Naive thymus-derived CD8-positive, alpha-beta T cell (primary cell): ENCODE measurements around the gene RTL10. TPM values are rescaled to one million over a fixed set of nuclear protein-coding genes. Genes with fewer than 3 reads are reported as not detected.

Source experiments
- ATAC-seq, 2 donors: fragments of 150-1000 bp; cut with Tn5 transposase in 1 of 2; sonication (Bioruptor Pico), chemical (Tn5 transposase) in 1 of 2; 1 replicate in 1 of 2; 2 replicates in 1 of 2; pipeline ENCODE4 v1.10.0; 2021; ENCODE audit warnings: mild to moderate bottlenecking in 2 of 2, moderate library complexity in 2 of 2
- POLR2A ChIA-PET: fragments of 350-600 bp; sonication (Branson Sonifier 250); formaldehyde crosslinking; loops from one replicate; lab custom pipeline; 2021; ENCODE audit warnings: antibody characterized with exemption; lab: Charles Lee
- DNase-seq, 10 donors: peaks; one replicate each; pipeline versions ENCODE4 v3.0.0 to v3.0.0-alpha.2; 2020 to 2022
- H3K27ac Mint-ChIP-seq, 10 donors: one replicate each; pipeline ENCODE4 v1.8.0; 2020 to 2022; ENCODE audit warnings: mild to moderate bottlenecking in 10 of 10, mixed read lengths in 10 of 10, moderate library complexity in 4 of 10, inconsistent platforms in 1 of 10
- H3K27me3 Mint-ChIP-seq, 5 donors: one replicate each; pipeline ENCODE4 v1.8.0; 2021 to 2022; ENCODE audit warnings: mixed read lengths in 5 of 5
- H3K36me3 Mint-ChIP-seq, 3 donors: one replicate each; pipeline ENCODE4 v1.8.0; 2020 to 2022; ENCODE audit warnings: mixed read lengths in 3 of 3, mild to moderate bottlenecking in 2 of 3, inconsistent platforms in 1 of 3
- H3K4me1 Mint-ChIP-seq, 4 donors: one replicate each; pipeline ENCODE4 v1.8.0; 2021 to 2022; ENCODE audit warnings: mixed read lengths in 4 of 4
- H3K4me3 Mint-ChIP-seq, 10 donors: one replicate each; pipeline ENCODE4 v1.8.0; 2020 to 2022; ENCODE audit warnings: mild to moderate bottlenecking in 10 of 10, mixed read lengths in 10 of 10, moderate library complexity in 6 of 10, inconsistent platforms in 1 of 10
- H3K9me3 Mint-ChIP-seq, 9 donors: one replicate each; pipeline ENCODE4 v1.8.0; 2020 to 2022; ENCODE audit warnings: mixed read lengths in 9 of 9, mild to moderate bottlenecking in 3 of 9, inconsistent platforms in 1 of 9, moderate library complexity in 1 of 9
- polyA plus RNA-seq, 3 donors: library from polyadenylated mRNA; unstranded; fragments of 300-500 nt; fragmentation: Illumina TruSeq; gene quantifications; one replicate each; pipeline ENCODE4 v1.2.3, GENCODE V29; 2021
- total RNA-seq, 8 experiments: library from RNA in 2 of 8; stranded (reverse) in 2 of 8; gene quantifications; one replicate each; pipeline ENCODE4 v1.2.3 and lab custom pipeline; 2021 to 2026

RTL10 gene
- total and polyA plus RNA-seq, 5 experiments from 2014 or later: 7.0 to 33.0 (median 14.3) TPM

DNA sequence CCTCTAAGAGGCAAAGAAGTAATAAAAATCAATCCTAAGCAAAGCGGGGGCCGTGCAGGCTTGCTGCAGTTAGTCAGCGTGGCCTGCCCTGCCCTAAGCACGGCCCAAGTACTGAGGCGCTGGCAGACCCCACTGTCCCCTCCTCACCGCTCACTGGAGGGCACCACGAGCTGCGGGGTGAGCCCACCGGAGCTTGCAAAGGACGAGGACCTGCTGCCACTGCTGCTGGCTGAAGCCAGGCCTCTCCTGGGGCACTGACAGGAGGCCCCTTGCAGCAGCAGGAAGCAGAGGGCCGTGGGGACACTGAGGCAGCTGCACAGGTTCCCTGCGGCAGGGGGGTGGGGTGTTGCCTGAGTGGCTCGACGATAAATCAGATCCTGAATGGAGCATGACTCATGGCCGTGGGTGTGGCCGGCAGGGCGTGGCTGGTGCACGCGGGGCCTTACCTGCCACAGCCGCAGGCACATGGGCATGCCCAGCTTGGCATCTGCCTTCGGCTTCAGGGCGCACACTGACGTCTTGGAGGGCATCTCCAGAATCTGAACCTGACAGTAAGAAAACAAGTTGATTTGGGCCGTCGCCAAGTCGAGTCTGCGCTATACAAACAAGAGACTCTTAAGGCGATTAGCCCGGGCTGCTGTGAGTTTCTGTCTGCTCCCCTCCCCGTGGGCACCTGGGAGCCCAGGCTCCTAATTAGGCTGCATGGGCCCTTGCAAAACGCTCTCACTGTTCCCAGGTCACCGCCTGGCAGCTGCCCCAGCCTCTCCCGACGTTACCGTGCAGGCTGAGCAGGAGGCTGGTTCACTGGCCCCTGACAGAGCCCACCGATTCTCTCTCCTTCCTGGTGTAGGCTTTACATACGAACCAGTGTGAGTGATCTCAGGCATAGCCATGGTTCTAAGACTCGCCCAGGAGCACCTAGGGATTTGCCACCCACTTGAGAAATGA is 48.2 kb downstream of the RTL10 start:
- ATAC-seq (no peak), DNase-seq (peak in 1 of 10 donors; percentile 48)
- H3K4me3 Mint-ChIP-seq: no peak overlapping the region
- peaks cover 7 to 16% (median 10%) of the 10 kb centered on the region in 4 donors for H3K4me1 Mint-ChIP-seq
- POLR2A ChIA-PET: no interaction called here
- peaks cover 0 to 21% (median 5%) of the 10 kb centered on the region in 3 donors for H3K36me3 Mint-ChIP-seq
- no peaks in the 10 kb centered on the region for H3K9me3 Mint-ChIP-seq
- H3K27me3 Mint-ChIP-seq: no peaks in the 10 kb centered on the region
- H3K27ac Mint-ChIP-seq: no peak overlapping the region

DNA sequence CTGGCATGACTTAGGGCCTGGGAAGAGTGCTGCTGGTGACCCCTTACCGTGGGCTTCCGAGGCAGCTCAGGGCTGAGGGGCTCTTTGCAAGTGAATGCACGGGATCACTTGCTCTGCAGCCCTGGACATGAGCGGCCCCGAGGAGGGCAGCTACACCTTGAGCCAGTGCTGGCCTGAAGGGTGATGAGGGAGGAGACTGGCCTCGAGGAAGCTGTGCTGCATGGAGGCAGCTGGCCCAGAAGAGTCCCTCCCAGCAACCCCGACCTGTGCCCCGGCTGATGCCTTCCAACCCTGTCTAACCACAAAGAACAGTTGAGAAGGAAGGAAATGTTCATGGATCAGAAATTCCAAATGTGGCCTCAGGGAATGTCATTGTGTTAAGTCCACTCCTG is 48.9 kb downstream of the RTL10 start:
- DNase-seq: peak in 1 of 10 donors; percentile 22
- no peak for ATAC-seq
- Mint-ChIP-seq H3K27me3 (no peaks in the 10 kb centered on the region), H3K4me1 (peaks cover 3 to 9% (median 6%) of the 10 kb centered on the region in 4 donors), H3K4me3 (no peak overlapping the region), H3K27ac (no peak overlapping the region), H3K36me3 (peaks cover 0 to 22% (median 5%) of the 10 kb centered on the region in 3 donors), H3K9me3 (no peaks in the 10 kb centered on the region)
- POLR2A ChIA-PET: no interaction called here

Other genes starting within 250 kb of the RTL10 start
- 1 to 10 TPM in 1 of 2 experiments, under 1 TPM in 1; 0.55 to 1.5 TPM for gene SEPTIN5, start 140.4 kb downstream of the RTL10 start, total RNA-seq
- under 1 TPM in 1 of 3 donors, not detected in 2; 0.32 TPM for gene SEPTIN5, start 140.4 kb downstream of the RTL10 start, polyA plus RNA-seq
- under 1 TPM in 1 of 2 experiments, not detected in 1; 0.34 TPM for gene GP1BB, start 131.3 kb downstream of the RTL10 start, total RNA-seq
- not detected for gene GP1BB, start 131.3 kb downstream of the RTL10 start, polyA plus RNA-seq
- gene TBX1, start 94.1 kb downstream of the RTL10 start, total RNA-seq: not detected
- not detected for gene TBX1, start 94.1 kb downstream of the RTL10 start, polyA plus RNA-seq
- gene GNB1L, start within 50 bp of the RTL10 start, total RNA-seq: 10 to 100 TPM; 11.0 to 12.5 TPM
- 10 to 100 TPM; 12.2 to 18.7 (median 17.3) TPM for gene GNB1L, start within 50 bp of the RTL10 start, polyA plus RNA-seq
- 10 to 100 TPM; 40.7 to 43.0 TPM for gene COMT, start 86.9 kb upstream of the RTL10 start, total RNA-seq
- 10 to 100 TPM; 92.1 to 97.2 (median 92.6) TPM for gene COMT, start 86.9 kb upstream of the RTL10 start, polyA plus RNA-seq
- 10 to 100 TPM; 33.4 to 33.8 TPM for gene TXNRD2, start 86.9 kb upstream of the RTL10 start, total RNA-seq
- gene TXNRD2, start 86.9 kb upstream of the RTL10 start, polyA plus RNA-seq: 10 to 100 TPM in 2 of 3 donors, 1 to 10 TPM in 1; 6.5 to 14.9 (median 10.6) TPM
- gene ARVCF, start 161.9 kb upstream of the RTL10 start, total RNA-seq: 1 to 10 TPM; 4.6 to 5.1 TPM
- 1 to 10 TPM in 2 of 3 donors, under 1 TPM in 1; 0.53 to 1.5 (median 1.1) TPM for gene ARVCF, start 161.9 kb upstream of the RTL10 start, polyA plus RNA-seq
- 10 to 100 TPM; 37.5 to 38.0 TPM for gene TANGO2, start 166.2 kb upstream of the RTL10 start, total RNA-seq
- gene TANGO2, start 166.2 kb upstream of the RTL10 start, polyA plus RNA-seq: 10 to 100 TPM; 22.6 to 36.2 (median 26.4) TPM
- gene DGCR8, start 225.4 kb upstream of the RTL10 start, total RNA-seq: 10 to 100 TPM; 51.3 to 53.3 TPM
- 1 to 10 TPM; 4.0 to 6.0 (median 4.4) TPM for gene DGCR8, start 225.4 kb upstream of the RTL10 start, polyA plus RNA-seq